Small intestine (tissue), 7 donors: ENCODE results near the gene ARHGAP9. TPM values are rescaled to one million over a fixed set of nuclear protein-coding genes. Genes with fewer than 3 reads are reported as not detected.

Experiments used
- DNase-seq, 2 donors: peaks; one replicate each; pipeline versions ENCODE4 v3.0.0 to v3.0.0-alpha.2; 2013
- FAIRE-seq: peaks from 2 replicates; lab custom pipeline; 2012; peaks lifted over from hg19 to GRCh38; lab: Jason Lieb, UNC
- H3K27ac ChIP-seq, 3 donors: one replicate each; pipeline ENCODE4 v1.5.1; 2013; ENCODE audit warnings: low read length in 2 of 3, mild to moderate bottlenecking in 2 of 3, control low read depth in 1 of 3, inconsistent platforms in 1 of 3, low read depth in 1 of 3, moderate library complexity in 1 of 3
- H3K27me3 ChIP-seq, 3 donors: one replicate each; pipeline ENCODE4 v1.6.1; 2013; ENCODE audit warnings: low read length in 3 of 3, inconsistent platforms in 1 of 3; ENCODE audit not compliant: control insufficient read depth in 3 of 3, insufficient read depth in 3 of 3
- H3K36me3 ChIP-seq, 3 donors: one replicate each; pipeline ENCODE4 v1.6.1; 2013; ENCODE audit warnings: low read length in 3 of 3, inconsistent platforms in 1 of 3, low read depth in 1 of 3, mild to moderate bottlenecking in 1 of 3, moderate library complexity in 1 of 3; ENCODE audit not compliant: control insufficient read depth in 3 of 3, insufficient read depth in 2 of 3
- H3K4me1 ChIP-seq, 3 donors: one replicate each; pipeline ENCODE4 v1.6.1; 2013; ENCODE audit warnings: low read length in 2 of 3, inconsistent platforms in 1 of 3, low read depth in 1 of 3, mild to moderate bottlenecking in 1 of 3, moderate library complexity in 1 of 3; ENCODE audit not compliant: control insufficient read depth in 3 of 3, insufficient read depth in 2 of 3
- H3K4me3 ChIP-seq, 3 donors: one replicate each; pipeline ENCODE4 v1.5.1; 2013; ENCODE audit warnings: low read length in 3 of 3, control low read depth in 1 of 3, inconsistent platforms in 1 of 3, low read depth in 1 of 3, mild to moderate bottlenecking in 1 of 3, moderate library complexity in 1 of 3
- H3K9me3 ChIP-seq, 2 donors: one replicate each; pipeline ENCODE4 v1.6.1; 2013; ENCODE audit warnings: low read depth in 1 of 2, low read length in 1 of 2; ENCODE audit not compliant: control insufficient read depth in 2 of 2, insufficient read depth in 1 of 2
- WGBS, 3 donors: extraction: QIAGEN DNeasy Blood & Tissue Kit; methylation state at CpG; one replicate each; pipeline ENCODE4 v1.1.7; 2013; 5-methylcytosine and 5-hydroxymethylcytosine counted together
- polyA plus RNA-seq, 4 donors: library from polyadenylated mRNA; stranded (reverse) in 3 of 4; unstranded in 1 of 4; fragments of 200-250 nt in 3 of 4; fragments of 120-200 nt in 1 of 4; gene quantifications; one replicate each; pipeline versions ENCODE4 v1.2.1 to v1.2.3, GENCODE V29; 2013
- donor health status: healthy with polysubstance abuse.
- donor health status: control.
- donor health status: control.
- donor health status: Bipolar disorder and iron deficiency.
- donor health status: healthy.

ARHGAP9 gene
- polyA plus RNA-seq, 4 donors = 4.2 to 39.2 (median 9.1) TPM

GRCh38 chr12:57475271-57476161, 4.2 kb downstream of the ARHGAP9 start:
- peak overlapping the region; percentile 8 to 48 (median 35) for H3K4me3 ChIP-seq
- H3K9me3 ChIP-seq = no peaks in the 10 kb centered on the region
- H3K27me3 ChIP-seq = peaks cover 0 to 49% (median 0%) of the 10 kb centered on the region in 3 donors
- FAIRE-seq (no peak), DNase-seq (peak in 1 of 2 donors; percentile 77)
- peaks cover 0 to 15% (median 0%) of the 10 kb centered on the region in 3 donors for H3K36me3 ChIP-seq
- H3K27ac ChIP-seq = peak overlapping the region in 1 of 3 donors; percentile 12
- H3K4me1 ChIP-seq = peaks cover 0 to 32% (median 5%) of the 10 kb centered on the region in 3 donors
- WGBS, 3 donors = 7 to 19% (median 12%) methylated on average over 64 to 84 of the region's 84 CpGs

GRCh38 chr12:57474862-57475261, 4.8 kb downstream of the ARHGAP9 start:
- WGBS, 3 donors = 18 to 58% (median 34%) methylated on average over 7 of the region's 7 CpGs
- no peaks in the 10 kb centered on the region for H3K9me3 ChIP-seq
- peaks cover 0 to 49% (median 0%) of the 10 kb centered on the region in 3 donors for H3K27me3 ChIP-seq
- H3K4me3 ChIP-seq = peak overlapping the region in 1 of 3 donors; percentile 35
- no peak for FAIRE-seq
- peaks cover 0 to 15% (median 0%) of the 10 kb centered on the region in 3 donors for H3K36me3 ChIP-seq
- H3K4me1 ChIP-seq = peaks cover 0 to 37% (median 8%) of the 10 kb centered on the region in 3 donors
- no peak overlapping the region for H3K27ac ChIP-seq
- DNase-seq = no peak

- Histone ChIP-seq H3K27ac (no peak overlapping the region), H3K9me3 (no peaks in the 10 kb centered on the region), H3K36me3 (peaks cover 0 to 16% (median 0%) of the 10 kb centered on the region in 3 donors), H3K4me3 (no peak overlapping the region), H3K4me1 (peaks cover 0 to 39% (median 8%) of the 10 kb centered on the region in 3 donors), H3K27me3 (peaks cover 0 to 47% (median 0%) of the 10 kb centered on the region in 3 donors)
- DNase-seq = peak in 1 of 2 donors; percentile 9
- no peak for FAIRE-seq
- 42 to 71% (median 53%) methylated on average over 8 of the region's 8 CpGs for WGBS, 3 donors
Measured at GRCh38 chr12:57474430-57474829, 5.2 kb downstream of the ARHGAP9 start.

- Histone ChIP-seq H3K27me3 (peaks cover 0 to 44% (median 0%) of the 10 kb centered on the region in 3 donors), H3K27ac (no peak overlapping the region), H3K9me3 (no peaks in the 10 kb centered on the region), H3K4me1 (peaks cover 0 to 41% (median 8%) of the 10 kb centered on the region in 3 donors), H3K4me3 (no peak overlapping the region), H3K36me3 (peaks cover 0 to 18% (median 0%) of the 10 kb centered on the region in 3 donors)
- no peak for DNase-seq
- no peak for FAIRE-seq
- 89 to 91% (median 91%) methylated on average over 5 of the region's 5 CpGs for WGBS, 3 donors
Measured at GRCh38 chr12:57473886-57474285, 5.8 kb downstream of the ARHGAP9 start.

- Histone ChIP-seq H3K36me3 (peaks cover 0 to 18% (median 0%) of the 10 kb centered on the region in 3 donors), H3K4me1 (peaks cover 0 to 41% (median 8%) of the 10 kb centered on the region in 3 donors), H3K27ac (no peak overlapping the region), H3K9me3 (no peaks in the 10 kb centered on the region), H3K27me3 (peaks cover 0 to 43% (median 0%) of the 10 kb centered on the region in 3 donors), H3K4me3 (no peak overlapping the region)
- 49 to 63% (median 52%) methylated on average over 3 of the region's 3 CpGs for WGBS, 3 donors
- FAIRE-seq (no peak), DNase-seq (no peak)
Measured at GRCh38 chr12:57473392-57473791, 6.3 kb downstream of the ARHGAP9 start.

GRCh38 chr12:57472391-57472790, 7.3 kb downstream of the ARHGAP9 start:
- Histone ChIP-seq H3K36me3 (peaks cover 0 to 25% (median 0%) of the 10 kb centered on the region in 3 donors), H3K27me3 (peaks cover 0 to 41% (median 0%) of the 10 kb centered on the region in 3 donors), H3K4me3 (no peak overlapping the region), H3K4me1 (peaks cover 0 to 41% (median 8%) of the 10 kb centered on the region in 3 donors), H3K9me3 (no peaks in the 10 kb centered on the region), H3K27ac (no peak overlapping the region)
- no peak for FAIRE-seq
- WGBS, 3 donors = 71 to 77% (median 77%) methylated on average over 3 of the region's 3 CpGs
- DNase-seq = no peak

- FAIRE-seq (no peak), DNase-seq (no peak)
- H3K4me3 ChIP-seq = no peak overlapping the region
- H3K27ac ChIP-seq = peak overlapping the region in 2 of 3 donors; percentile 12 to 76
- peaks cover 0 to 26% (median 0%) of the 10 kb centered on the region in 3 donors for H3K36me3 ChIP-seq
- peaks cover 0 to 41% (median 8%) of the 10 kb centered on the region in 3 donors for H3K4me1 ChIP-seq
- H3K9me3 ChIP-seq = no peaks in the 10 kb centered on the region
- WGBS, 3 donors = 71 to 91% (median 84%) methylated on average over 3 of the region's 3 CpGs
- H3K27me3 ChIP-seq = peaks cover 0 to 34% (median 0%) of the 10 kb centered on the region in 3 donors
Measured at GRCh38 chr12:57471661-57472060, 8.0 kb downstream of the ARHGAP9 start.

GRCh38 chr12:57470970-57471656, 8.6 kb downstream of the ARHGAP9 start:
- peaks cover 0 to 29% (median 0%) of the 10 kb centered on the region in 3 donors for H3K27me3 ChIP-seq
- peak overlapping the region in 2 of 3 donors; percentile 60 to 76 for H3K27ac ChIP-seq
- no peak overlapping the region for H3K4me3 ChIP-seq

More at GRCh38 chr12:57470970-57471656, 8.6 kb downstream of the ARHGAP9 start:
- FAIRE-seq (no peak), DNase-seq (peak; percentile 85 to 93)
- Histone ChIP-seq H3K4me1 (peaks cover 0 to 37% (median 8%) of the 10 kb centered on the region in 3 donors), H3K9me3 (no peaks in the 10 kb centered on the region), H3K36me3 (peaks cover 0 to 26% (median 0%) of the 10 kb centered on the region in 3 donors)
- 34 to 64% (median 52%) methylated on average over 4 of the region's 4 CpGs for WGBS, 3 donors
